Activated CD4-positive, alpha-beta T cell treated with anti-CD3 and anti-CD28 coated beads, Interleukin-2, amount 50 U/mL, for 4 hours (primary cell): ENCODE results near the gene THBS2.

Experiments used
- DNase-seq, 2 experiments: peaks; one replicate each; pipeline ENCODE4 v3.0.0-alpha.2; 2020

Gene THBS2

GRCh38 chr6:169247991-169248390 lies 5.7 kb downstream of the THBS2 start:
- DNase-seq, result no peak

DNA sequence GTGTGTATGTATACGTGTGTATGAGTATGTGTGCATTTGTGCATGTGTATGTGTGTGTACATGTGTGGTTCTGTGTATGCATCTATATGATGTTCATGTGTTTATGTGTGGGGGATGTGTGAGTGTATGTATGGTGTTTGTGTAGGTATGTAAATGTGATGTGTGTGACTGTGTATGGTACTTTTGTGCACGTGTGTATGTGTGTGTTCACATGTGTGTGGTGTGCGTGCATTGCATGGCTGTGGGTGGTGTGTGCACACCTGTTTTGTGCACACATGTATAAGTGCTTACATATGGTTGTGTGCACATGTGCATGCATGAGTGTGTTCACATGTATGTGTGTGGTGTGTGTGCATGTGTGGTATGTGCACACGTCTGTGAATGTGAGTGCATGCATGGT lies 6.2 kb downstream of the THBS2 start:
- no peak for DNase-seq

GRCh38 chr6:169246445-169246844 lies 7.2 kb downstream of the THBS2 start:
- DNase-seq, result no peak

GRCh38 chr6:169244684-169245383 lies 8.8 kb downstream of the THBS2 start:
- no peak for DNase-seq

- DNase-seq, result no peak
Observed at GRCh38 chr6:169243661-169244060, 10.0 kb downstream of the THBS2 start.

DNA sequence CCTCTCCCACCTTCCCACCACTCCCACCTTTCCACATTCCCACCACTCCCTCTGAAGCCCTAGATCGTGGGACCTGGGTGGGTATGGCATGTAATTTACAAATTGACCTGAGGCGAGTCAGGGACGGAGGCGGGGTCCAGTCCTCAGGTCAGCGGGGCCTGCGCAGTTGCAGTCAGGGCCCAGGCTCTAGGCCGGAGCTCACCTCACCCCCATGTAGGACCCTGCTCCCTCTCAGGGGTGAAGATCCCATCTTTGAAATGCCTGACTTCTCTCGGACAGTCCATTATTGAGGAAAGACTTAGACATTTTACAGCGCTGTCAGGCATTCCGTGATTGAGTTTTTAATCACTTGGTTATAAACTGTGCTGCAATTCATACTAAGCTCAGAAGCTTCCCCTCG lies 10.5 kb downstream of the THBS2 start:
- no peak for DNase-seq

DNA sequence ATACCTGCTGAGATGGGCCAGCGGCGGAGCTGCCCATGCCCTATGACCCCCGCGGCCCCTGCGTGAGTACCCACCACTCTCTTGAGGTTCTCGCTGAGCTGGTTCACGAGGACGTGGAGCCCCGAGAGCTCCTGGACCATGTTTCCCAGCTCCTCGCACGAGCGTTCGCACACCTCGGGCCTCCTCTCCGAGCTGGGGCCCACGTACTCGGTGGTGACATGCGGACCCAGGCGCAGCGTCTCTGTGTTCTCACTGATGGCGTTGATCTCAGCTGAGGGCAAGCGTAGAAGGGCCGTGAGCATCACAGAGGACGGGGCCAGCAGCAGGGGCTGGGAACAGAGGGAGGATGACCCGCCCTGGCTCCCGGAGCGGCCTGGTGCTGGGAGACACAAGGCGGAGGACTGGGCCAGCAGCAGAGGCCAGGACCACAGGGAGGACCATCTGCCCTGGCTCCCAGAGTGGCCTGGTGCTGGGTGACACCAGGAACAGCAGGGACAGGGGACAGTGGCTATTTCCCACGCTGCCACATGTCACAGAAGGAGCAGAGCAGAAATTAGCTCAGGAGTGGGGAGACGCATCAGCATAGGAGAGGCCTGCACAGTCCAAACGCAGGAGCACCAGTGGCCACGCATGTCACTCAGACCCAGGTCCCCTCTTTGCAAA lies 11.8 kb downstream of the THBS2 start:
- no peak for DNase-seq

GRCh38 chr6:169240591-169241390 lies 12.9 kb downstream of the THBS2 start:
- no peak for DNase-seq

GRCh38 chr6:169240125-169240524 lies 13.5 kb downstream of the THBS2 start:
- DNase-seq, result no peak

GRCh38 chr6:169239181-169239580 lies 14.5 kb downstream of the THBS2 start:
- no peak for DNase-seq

- no peak for DNase-seq
Observed at GRCh38 chr6:169238766-169239165, 14.9 kb downstream of the THBS2 start.

- DNase-seq, result no peak
Observed at GRCh38 chr6:169237496-169238134, 16.0 kb downstream of the THBS2 start.

DNA sequence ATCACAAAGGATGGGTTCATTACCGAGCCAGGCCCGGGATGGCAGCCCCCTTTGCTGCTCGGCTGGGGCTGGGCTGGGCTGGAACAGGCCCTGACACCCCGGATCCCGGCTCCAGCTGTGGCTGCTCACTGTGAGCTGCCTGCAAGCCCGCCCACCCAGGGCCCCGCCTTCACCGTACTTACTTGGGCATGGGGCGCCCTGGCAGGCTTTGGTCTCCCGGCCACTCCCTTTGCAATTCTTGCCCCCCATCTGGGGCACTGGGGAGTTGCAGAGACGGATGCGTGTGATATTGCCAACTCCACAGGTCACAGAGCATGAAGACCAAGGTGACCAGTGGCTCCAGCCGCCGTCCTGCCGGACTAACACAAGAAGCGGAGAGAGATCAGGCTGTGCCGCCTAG lies 16.7 kb downstream of the THBS2 start:
- DNase-seq, result no peak

DNA sequence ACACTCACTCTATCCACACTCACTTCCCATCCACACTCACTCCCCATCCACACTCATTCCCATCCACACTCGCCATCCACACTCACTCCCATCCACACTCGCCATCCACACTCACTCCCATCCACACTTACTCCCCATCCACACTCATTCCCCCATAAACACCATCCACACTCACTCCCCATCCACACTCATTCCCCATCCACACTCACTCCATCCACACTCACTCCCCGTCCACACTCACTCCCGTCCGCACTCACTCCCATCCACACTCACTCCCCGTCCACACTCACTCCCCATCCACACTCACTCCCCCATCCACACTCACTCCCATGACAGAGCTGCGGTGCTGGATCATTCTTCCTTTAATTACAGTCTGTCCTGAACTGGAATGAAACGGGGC lies 17.1 kb downstream of the THBS2 start:
- no peak for DNase-seq

DNA sequence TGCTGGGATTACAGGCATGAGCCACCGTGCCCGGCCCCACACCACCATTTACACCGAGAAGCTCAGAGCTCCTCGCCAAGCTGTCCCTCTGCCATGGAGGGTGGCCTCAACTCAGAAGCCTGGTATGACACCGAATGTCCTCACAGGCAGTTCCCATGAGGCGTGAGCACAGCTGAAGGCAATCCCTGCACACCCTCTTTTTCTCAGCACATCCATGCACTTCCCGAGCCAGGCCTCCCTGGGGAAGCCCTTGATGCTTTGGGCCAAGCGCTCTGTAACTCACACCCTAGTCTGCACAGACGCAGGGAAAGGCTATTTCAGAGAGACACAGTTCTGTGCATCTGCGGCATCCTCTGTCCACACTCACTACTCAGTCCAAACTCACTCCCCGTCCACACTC lies 18.4 kb downstream of the THBS2 start:
- DNase-seq, result no peak

DNA sequence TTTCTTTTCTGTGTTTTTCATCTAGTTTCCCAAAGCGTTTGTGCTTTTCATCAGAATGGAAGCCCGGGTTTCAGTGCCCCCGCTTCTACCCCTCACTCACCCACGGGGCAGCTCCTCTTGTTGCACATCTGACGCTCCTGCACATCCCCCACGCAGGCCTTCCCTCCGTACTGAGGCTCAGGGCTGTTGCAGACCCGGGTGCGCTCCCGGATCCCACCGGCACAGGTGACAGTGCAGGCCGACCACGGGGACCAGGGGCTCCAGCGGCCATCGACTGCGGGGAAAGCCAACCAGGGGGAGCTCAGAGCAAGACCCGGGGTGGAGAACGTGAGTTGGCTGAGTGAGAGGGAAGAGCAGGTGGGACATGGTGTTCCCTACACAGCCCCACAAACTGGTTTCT lies 19.0 kb downstream of the THBS2 start:
- DNase-seq, result no peak

DNA sequence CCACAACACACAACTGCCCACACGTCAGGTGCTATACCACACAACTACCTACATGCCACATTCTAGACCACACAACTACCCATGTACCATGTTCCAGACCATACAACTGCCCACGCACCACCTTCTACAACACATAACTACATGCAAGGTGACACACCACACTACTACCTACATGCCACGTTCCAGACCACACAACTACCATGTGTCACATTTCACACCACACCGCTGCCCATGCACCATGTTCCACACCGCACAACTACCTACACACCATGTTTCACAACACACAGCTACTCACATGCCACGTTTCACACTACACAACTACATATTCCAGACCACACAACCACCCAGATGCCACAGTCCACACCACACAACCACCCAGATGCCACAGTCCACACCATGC lies 19.8 kb downstream of the THBS2 start:
- DNase-seq, result no peak

DNA sequence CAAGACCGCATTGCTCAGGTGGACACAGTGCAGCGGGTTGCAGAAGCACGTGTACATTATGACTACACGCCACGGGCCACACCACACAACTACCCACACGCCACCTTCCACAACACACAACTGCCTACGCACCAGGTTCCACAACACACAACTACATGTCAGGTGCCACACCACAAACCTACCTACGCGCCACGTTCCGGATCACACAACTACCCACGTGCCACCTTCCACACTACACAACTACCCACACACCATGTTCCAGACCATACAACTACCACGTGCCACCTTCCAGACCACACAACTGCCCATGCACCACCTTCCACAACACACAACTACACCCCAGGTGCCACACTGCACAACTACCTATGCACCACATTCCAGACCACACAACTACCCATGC lies 20.5 kb downstream of the THBS2 start:
- DNase-seq, result no peak

DNA sequence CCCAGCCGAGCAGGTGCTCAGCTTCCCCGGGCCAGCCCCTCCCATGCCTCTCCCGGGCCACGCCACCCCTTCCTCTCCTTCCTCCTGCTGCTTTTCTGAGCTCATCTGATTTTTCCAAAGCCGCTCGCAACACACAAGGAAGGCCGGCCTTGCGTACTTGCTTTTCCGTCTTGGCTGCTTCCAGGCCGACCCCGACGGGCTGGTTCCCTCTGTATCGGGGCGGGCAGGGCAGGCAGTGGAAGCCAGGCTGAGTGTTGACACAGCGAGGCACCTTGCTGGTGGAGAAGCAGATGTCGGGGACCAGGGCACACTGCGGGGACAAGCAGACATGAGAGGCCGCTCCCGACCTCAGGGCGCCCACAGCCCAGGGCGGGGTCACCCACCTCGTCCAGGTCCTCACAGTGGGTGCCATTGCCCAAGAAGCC lies 21.1 kb downstream of the THBS2 start:
- no peak for DNase-seq

- no peak for DNase-seq
Observed at GRCh38 chr6:169231790-169232506, 21.7 kb downstream of the THBS2 start.

GRCh38 chr6:169230946-169231789 lies 22.5 kb downstream of the THBS2 start:
- no peak for DNase-seq

DNA sequence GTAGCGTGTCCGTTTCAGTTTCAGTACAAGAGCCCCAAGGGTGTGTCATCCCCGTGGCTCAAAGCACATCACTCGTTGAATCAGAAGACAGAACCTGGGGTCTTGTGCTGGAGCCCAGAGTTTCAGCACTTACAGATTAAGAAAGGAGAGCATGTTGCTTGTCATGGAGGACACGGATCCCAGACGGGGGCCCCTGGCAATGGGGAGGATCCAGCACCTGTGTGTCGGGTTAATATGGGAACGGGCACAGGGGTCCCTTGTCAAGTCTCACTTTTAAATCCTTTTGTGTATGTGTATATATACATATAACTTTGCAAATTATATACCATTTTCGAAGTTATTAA lies 23.4 kb downstream of the THBS2 start:
- no peak for DNase-seq
